H9 (cell line): ENCODE measurements around the gene HSPG2. TPM values are rescaled to one million over a fixed set of nuclear protein-coding genes. Genes with fewer than 3 reads are reported as not detected.

Experiments
- DNase-seq: peaks from one replicate; pipeline ENCODE4 v3.0.0-alpha.2; 2017
- H2AFZ ChIP-seq: one replicate; pipeline ENCODE4 v1.6.1; 2013; ENCODE audit warnings: mild to moderate bottlenecking, low read length, control low read depth, moderate library complexity
- H2AK5ac ChIP-seq: 2 replicates; pipeline ENCODE4 v1.6.1; 2013; ENCODE audit warnings: low read length, control low read depth, mixed read lengths; ENCODE audit not compliant: insufficient read length
- H2BK120ac ChIP-seq: one replicate; pipeline ENCODE4 v1.6.1; 2013; ENCODE audit warnings: low read depth, mild to moderate bottlenecking, low read length, control low read depth, inconsistent platforms; ENCODE audit not compliant: poor library complexity, severe bottlenecking
- H2BK12ac ChIP-seq: 2 replicates; pipeline ENCODE4 v1.6.1; 2013; ENCODE audit warnings: low read length, control low read depth, mixed read lengths, low read depth; ENCODE audit not compliant: insufficient read length
- H2BK15ac ChIP-seq: 2 replicates; pipeline ENCODE4 v1.6.1; 2013; ENCODE audit warnings: low read depth, low read length, control low read depth
- H2BK20ac ChIP-seq: one replicate; pipeline ENCODE4 v1.6.1; 2013; ENCODE audit warnings: low read depth, mild to moderate bottlenecking, low read length, control low read depth, inconsistent platforms; ENCODE audit not compliant: poor library complexity, severe bottlenecking
- H2BK5ac ChIP-seq: 2 replicates; pipeline ENCODE4 v1.6.1; 2013; ENCODE audit warnings: low read length, control low read depth, mixed read lengths; ENCODE audit not compliant: insufficient read length
- H3K14ac ChIP-seq: 2 replicates; pipeline ENCODE4 v1.6.1; 2013; ENCODE audit warnings: low read length, control low read depth; ENCODE audit not compliant: insufficient read depth
- H3K18ac ChIP-seq: 2 replicates; pipeline ENCODE4 v1.6.1; 2013; ENCODE audit warnings: low read depth, mild to moderate bottlenecking, mixed read lengths, low read length, control low read depth; ENCODE audit not compliant: insufficient read length
- H3K23ac ChIP-seq: 2 replicates; pipeline ENCODE4 v1.6.1; 2013; ENCODE audit warnings: low read length, control low read depth, mixed read lengths, low read depth; ENCODE audit not compliant: insufficient read length
- H3K23me2 ChIP-seq: 2 replicates; pipeline ENCODE4 v1.6.1; 2013; ENCODE audit warnings: low read depth, mild to moderate bottlenecking, mixed read lengths, low read length, control low read depth; ENCODE audit not compliant: insufficient read length, poor library complexity, severe bottlenecking
- H3K27ac ChIP-seq: 2 replicates; pipeline ENCODE4 v1.5.1; 2013; ENCODE audit warnings: low read length, control low read depth, mixed read lengths, low read depth; ENCODE audit not compliant: insufficient read length
- H3K27me3 ChIP-seq: 2 replicates; pipeline ENCODE4 v1.6.1; 2013; ENCODE audit warnings: low read length, control low read depth, inconsistent platforms; ENCODE audit not compliant: insufficient read depth
- H3K4ac ChIP-seq: 2 replicates; pipeline ENCODE4 v1.6.1; 2013; ENCODE audit warnings: low read depth, mild to moderate bottlenecking, control low read depth, inconsistent platforms, low read length, moderate library complexity
- H3K4me1 ChIP-seq: 2 replicates; pipeline ENCODE4 v1.6.1; 2013; ENCODE audit warnings: low read length, control low read depth, inconsistent platforms; ENCODE audit not compliant: insufficient read depth
- H3K4me2 ChIP-seq: 2 replicates; pipeline ENCODE4 v1.6.1; 2013; ENCODE audit warnings: low read length, control low read depth, mixed read lengths; ENCODE audit not compliant: insufficient read length, insufficient read depth
- H3K56ac ChIP-seq: 2 replicates; pipeline ENCODE4 v1.6.1; 2013; ENCODE audit warnings: low read depth, mild to moderate bottlenecking, mixed read lengths, low read length, control low read depth; ENCODE audit not compliant: insufficient read length
- H3K79me1 ChIP-seq: 2 replicates; pipeline ENCODE4 v1.6.1; 2013; ENCODE audit warnings: low read depth, mild to moderate bottlenecking, moderate library complexity, low read length, control low read depth, inconsistent platforms; ENCODE audit not compliant: insufficient read depth, poor library complexity, severe bottlenecking
- H3K79me2 ChIP-seq: 2 replicates; pipeline ENCODE4 v1.6.1; 2013; ENCODE audit warnings: low read length, control low read depth, inconsistent platforms; ENCODE audit not compliant: insufficient read depth
- H3K9ac ChIP-seq: 2 replicates; pipeline ENCODE4 v1.6.1; 2013; ENCODE audit warnings: low read length, control low read depth, mixed read lengths; ENCODE audit not compliant: insufficient read length; ENCODE audit errors: extremely low read depth
- H3K9me3 ChIP-seq: one replicate; pipeline ENCODE4 v1.6.1; 2013; ENCODE audit warnings: low read depth, low read length, inconsistent platforms; ENCODE audit not compliant: control insufficient read depth
- H3T11ph ChIP-seq: one replicate; pipeline ENCODE4 v1.6.1; 2013; ENCODE audit warnings: mild to moderate bottlenecking, low read length, control low read depth, inconsistent platforms
- H4K20me1 ChIP-seq: one replicate; pipeline ENCODE4 v1.6.1; 2013; ENCODE audit not compliant: control insufficient read depth, insufficient read length, insufficient read depth
- H4K5ac ChIP-seq: 2 replicates; pipeline ENCODE4 v1.6.1; 2013; ENCODE audit warnings: low read depth, mild to moderate bottlenecking, mixed read lengths, low read length, control low read depth; ENCODE audit not compliant: insufficient read length
- H4K8ac ChIP-seq: replicated peaks from 2 replicates; pipeline ENCODE4 v1.6.1; 2013; ENCODE audit warnings: low read length, control low read depth, mixed read lengths, low read depth; ENCODE audit not compliant: insufficient read length
- H4K91ac ChIP-seq: 2 replicates; pipeline ENCODE4 v1.6.1; 2013; ENCODE audit warnings: low read depth, mild to moderate bottlenecking, moderate library complexity, mixed read lengths, low read length, control low read depth; ENCODE audit not compliant: insufficient read length
- H3K27ac Mint-ChIP-seq, 3 experiments: 2 replicates in 2 of 3; 3 replicates in 1 of 3; pipeline ENCODE4 v1.8.0; 2020 to 2021; ENCODE audit warnings: mixed read lengths in 3 of 3, mild to moderate bottlenecking in 1 of 3, moderate library complexity in 1 of 3
- H3K27me3 Mint-ChIP-seq: 2 replicates; pipeline ENCODE4 v1.8.0; 2021; ENCODE audit warnings: low read depth, mild to moderate bottlenecking, moderate library complexity, mixed read lengths
- H3K36me3 Mint-ChIP-seq, 3 experiments: 2 replicates in 2 of 3; 3 replicates in 1 of 3; pipeline ENCODE4 v1.8.0; 2020 to 2021; ENCODE audit warnings: low read depth in 3 of 3, mixed read lengths in 3 of 3; ENCODE audit not compliant: insufficient read depth in 1 of 3
- H3K4me1 Mint-ChIP-seq, 2 experiments: 2 replicates each; pipeline ENCODE4 v1.8.0; 2020; ENCODE audit warnings: mixed read lengths in 2 of 2
- H3K4me3 Mint-ChIP-seq, 2 experiments: 2 replicates in 1 of 2; 3 replicates in 1 of 2; pipeline ENCODE4 v1.8.0; 2020 to 2021; ENCODE audit warnings: mild to moderate bottlenecking in 2 of 2, mixed read lengths in 2 of 2, moderate library complexity in 1 of 2
- H3K9me3 Mint-ChIP-seq, 2 experiments: 2 replicates in 1 of 2; 3 replicates in 1 of 2; pipeline ENCODE4 v1.8.0; 2020; ENCODE audit warnings: mild to moderate bottlenecking in 2 of 2, mixed read lengths in 2 of 2, moderate library complexity in 1 of 2
- CTCF ChIP-seq: fragments of 200-600 bp; sonication (generic); conservative IDR thresholded peaks from 3 replicates; pipeline ENCODE4 v1.8.0; 2021; ENCODE audit warnings: antibody characterized with exemption, mild to moderate bottlenecking
- WGBS: extraction: QIAGEN DNeasy Blood & Tissue Kit; methylation state at CpG from one replicate; pipeline ENCODE4 v1.1.7; 2013; ENCODE audit warnings: missing lambda C conversion rate, low lambda C conversion rate, mixed read lengths; ENCODE audit not compliant: insufficient read length; ENCODE audit errors: extremely low coverage; 5-methylcytosine and 5-hydroxymethylcytosine counted together
- total RNA-seq: library from RNA; stranded (reverse); gene quantifications from 2 replicates; pipeline ENCODE4 v1.2.1, GENCODE V29; 2021

Gene HSPG2
- total RNA-seq, 1 experiment from 2014 or later: 90.0 TPM

DNA sequence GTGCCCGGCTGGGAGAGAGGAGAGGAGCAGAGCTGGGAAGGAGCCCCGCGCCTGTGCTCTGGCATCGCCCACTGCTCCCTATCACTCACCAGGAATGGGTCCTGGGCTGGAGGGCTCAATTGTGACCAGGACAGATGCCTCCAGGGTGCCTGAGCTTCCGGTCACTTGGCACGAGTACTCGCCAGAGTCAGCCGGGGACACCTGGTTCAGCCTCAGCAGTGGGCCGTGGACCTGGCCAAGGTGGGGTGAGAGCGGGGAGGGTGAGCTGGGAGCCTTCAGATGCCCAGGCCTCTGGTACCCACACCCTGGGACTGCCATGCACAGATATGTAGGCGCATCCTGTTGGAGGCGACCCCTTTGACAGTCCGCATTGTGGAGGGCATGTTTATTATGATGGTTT, 93.9 kb downstream of the HSPG2 start:
- no peak overlapping the region for H2AK5ac ChIP-seq
- H2BK120ac ChIP-seq: no peak overlapping the region
- TF ChIP-seq CTCF: no peak
- DNase-seq: no peak
- no peak overlapping the region for H3K18ac ChIP-seq
- no peak overlapping the region for H2BK12ac ChIP-seq
- no peaks in the 10 kb centered on the region for H3K9me3 ChIP-seq
- H3K23ac ChIP-seq: no peak overlapping the region
- H3K9ac ChIP-seq: no peak overlapping the region
- no peak overlapping the region for H4K5ac ChIP-seq
- WGBS: no CpG with 5 or more reads among the region's 13 CpGs
- no peaks in the 10 kb centered on the region for H3K4me1 ChIP-seq
- H2BK5ac ChIP-seq: no peak overlapping the region
- Mint-ChIP-seq H3K4me1 (no peaks in the 10 kb centered on the region), H3K27ac (no peak overlapping the region), H3K4me3 (no peak overlapping the region), H3K36me3 (peaks cover 10 to 61% (median 49%) of the 10 kb centered on the region in 3 experiments; a peak in 6 of 7 replicates), H3K27me3 (peaks cover 1% of the 10 kb centered on the region; the same call in 1 of the 2 replicates), H3K9me3 (no peaks in the 10 kb centered on the region)
- no peak overlapping the region for H3K27ac ChIP-seq
- no peak overlapping the region for H4K8ac ChIP-seq
- no peaks in the 10 kb centered on the region for H3K27me3 ChIP-seq
- H3K79me2 ChIP-seq: no peaks in the 10 kb centered on the region
- no peak overlapping the region for H3K4me2 ChIP-seq
- H3T11ph ChIP-seq: no peak overlapping the region
- no peak overlapping the region for H2BK20ac ChIP-seq
- no peaks in the 10 kb centered on the region for H4K20me1 ChIP-seq
- no peak overlapping the region for H3K14ac ChIP-seq
- H2AFZ ChIP-seq: no peak overlapping the region
- no peak overlapping the region for H2BK15ac ChIP-seq
- H3K79me1 ChIP-seq: no peaks in the 10 kb centered on the region
- H3K56ac ChIP-seq: no peak overlapping the region
- H4K91ac ChIP-seq: no peak overlapping the region
- H3K23me2 ChIP-seq: no peaks in the 10 kb centered on the region
- H3K4ac ChIP-seq: no peak overlapping the region
